AG04449 (cell line): Measurements from ENCODE around the gene BIN1.

Experiments
- CTCF ChIA-PET: fragments of 350-600 bp; formaldehyde crosslinking; extraction: SDS; loops from one replicate; lab custom pipeline; 2021; ENCODE audit warnings: antibody characterized with exemption; lab: Yijun Ruan, JAX
- POLR2A ChIA-PET: fragments of 400-600, 350-600 bp; formaldehyde crosslinking; extraction: SDS; loops from one replicate; lab custom pipeline; 2020; ENCODE audit warnings: antibody characterized with exemption, inconsistent platforms; lab: Yijun Ruan, JAX
- DNase-seq: peaks from one replicate; pipeline ENCODE4 v3.0.0-alpha.2; 2010; ENCODE audit warnings: low read depth, low spot score
- H3K4me3 ChIP-seq: 2 replicates; pipeline ENCODE4 v1.5.1; 2011; ENCODE audit warnings: low read depth, mild to moderate bottlenecking, control low read depth, low read length
- CTCF ChIP-seq: IDR thresholded peaks from one replicate; pipeline ENCODE4 v1.5.1; 2011; ENCODE audit warnings: mild to moderate bottlenecking, moderate library complexity, low read length, control low read depth, inconsistent platforms; ENCODE audit not compliant: insufficient read depth; ENCODE audit errors: missing control alignments

The BIN1 gene

GRCh38 chr2:127103243-127104165, 3.5 kb downstream of the BIN1 start:
- TF ChIP-seq CTCF = no peak
- no peak overlapping the region for H3K4me3 ChIP-seq
- ChIA-PET POLR2A (no interaction called here), CTCF (interaction anchor here (0.7 to 0.8 kb wide), 2 partner anchors 54 to 190 kb away, joined by 3 read pairs; partner anchors contain the start of gene ERCC3)
- no peak for DNase-seq

GRCh38 chr2:127102521-127103242, 4.3 kb downstream of the BIN1 start:
- POLR2A ChIA-PET = no interaction called here
- CTCF ChIA-PET = interaction anchor here (0.6 kb wide), 1 partner anchor 35 kb away, joined by 3 read pairs; no protein-coding TSS in a partner anchor
- no peak overlapping the region for H3K4me3 ChIP-seq
- TF ChIP-seq CTCF = no peak
- no peak for DNase-seq

GRCh38 chr2:127101756-127102477, 5.0 kb downstream of the BIN1 start:
- ChIA-PET CTCF (interaction anchor here (0.6 to 1.2 kb wide), 3 partner anchors 14 to 72 kb away, joined by 3 read pairs; no protein-coding TSS in a partner anchor), POLR2A (no interaction called here)
- no peak overlapping the region for H3K4me3 ChIP-seq
- no peak for DNase-seq
- TF ChIP-seq CTCF = no peak

GRCh38 chr2:127101048-127101611, 5.8 kb downstream of the BIN1 start:
- POLR2A ChIA-PET = no interaction called here
- no peak for TF ChIP-seq CTCF
- CTCF ChIA-PET = interaction anchor here (0.7 to 1.2 kb wide), 2 partner anchors 14 to 73 kb away, joined by 3 read pairs; no protein-coding TSS in a partner anchor
- DNase-seq = no peak
- H3K4me3 ChIP-seq = no peak overlapping the region

GRCh38 chr2:127100251-127101047, 6.5 kb downstream of the BIN1 start:
- ChIA-PET CTCF (no interaction called here), POLR2A (no interaction called here)
- no peak for TF ChIP-seq CTCF
- no peak overlapping the region for H3K4me3 ChIP-seq
- DNase-seq = no peak
